NCI-H1417 (cell line): ENCODE results near the gene LCN15.

Source experiments
- DNase-seq, 3 experiments: peaks; one replicate each; lab custom pipeline; 2025; lab: John Stamatoyannopoulos, UW

LCN15 gene

DNA sequence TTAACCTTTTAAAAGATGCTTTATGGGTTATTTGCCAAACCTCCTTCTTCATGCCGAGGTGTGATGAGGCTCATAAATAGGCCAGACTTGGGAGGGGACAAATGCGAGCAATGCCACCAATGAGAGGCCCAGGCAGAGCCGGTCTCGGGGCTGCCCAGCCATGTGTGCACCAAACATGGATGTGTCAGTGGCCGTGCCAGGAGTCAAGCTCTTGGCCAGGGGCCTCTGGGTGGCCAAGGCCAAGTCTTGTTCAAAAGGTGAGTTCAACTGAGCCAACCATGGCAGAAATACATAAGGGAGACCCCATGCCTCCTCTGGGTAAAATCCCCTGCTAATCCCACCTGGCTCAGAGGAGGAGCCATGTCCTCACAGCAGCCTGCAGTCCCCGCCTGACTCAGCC is 10.9 kb upstream of the LCN15 start:
- no peak for DNase-seq

DNA sequence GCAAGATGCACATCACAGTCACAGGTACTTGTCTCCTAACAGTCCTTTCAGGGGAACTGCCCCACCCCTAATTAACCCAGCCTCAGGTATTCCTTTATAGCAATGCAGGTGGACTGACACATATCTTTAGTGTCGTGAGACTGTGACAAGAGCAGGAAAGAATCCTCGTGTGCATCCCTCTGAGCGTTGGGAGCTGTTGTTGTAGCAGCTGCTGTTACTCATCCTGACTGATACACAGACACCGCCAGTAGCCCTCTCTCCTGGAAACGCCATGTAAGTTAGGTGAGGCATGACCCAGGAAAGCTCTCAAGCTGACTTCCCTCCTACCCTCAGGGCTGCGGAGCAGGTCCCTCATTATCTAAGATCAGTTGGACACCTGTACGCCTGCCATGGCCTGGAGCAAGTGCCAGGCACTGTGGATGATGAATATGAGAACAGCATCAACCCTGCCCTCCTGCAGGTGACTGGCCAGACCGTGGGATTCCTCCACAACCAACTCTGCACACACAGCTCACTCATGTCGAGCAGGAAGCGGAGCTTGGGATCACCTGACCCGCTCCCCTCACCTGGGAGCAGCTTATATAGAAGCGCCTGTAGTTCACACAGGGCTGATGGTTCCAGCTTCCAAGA is 10.2 kb upstream of the LCN15 start:
- no peak for DNase-seq

DNA sequence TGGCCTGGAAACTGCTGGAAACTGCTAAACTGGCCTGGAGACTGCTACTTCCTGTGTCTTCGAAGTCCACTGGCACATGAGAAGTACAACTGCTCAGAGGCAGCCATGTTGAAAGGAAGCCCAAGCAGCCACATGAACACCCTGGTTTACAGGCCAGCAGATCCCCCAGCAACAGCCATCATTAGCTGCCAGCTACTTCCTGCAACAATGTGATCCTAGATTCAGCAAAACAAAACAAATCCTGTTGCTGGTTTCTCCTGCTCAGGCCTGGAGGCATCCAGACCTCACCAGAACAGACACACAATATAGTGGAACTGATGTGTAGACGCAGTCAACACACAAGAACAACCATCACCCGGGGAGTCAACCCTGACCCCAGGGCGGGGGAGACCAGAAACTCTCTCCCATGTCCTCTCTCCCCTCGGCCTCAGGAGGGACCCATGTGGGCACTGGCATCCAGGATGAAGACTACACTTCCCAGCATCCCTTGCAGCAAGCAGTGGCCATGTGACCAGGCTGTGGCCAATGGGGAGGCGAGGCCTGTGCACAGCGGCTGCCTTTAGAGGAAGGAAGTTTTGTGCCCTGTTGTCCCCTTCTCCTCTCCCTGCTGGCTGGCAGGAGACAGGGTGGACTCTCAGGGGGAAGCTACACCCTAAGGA is 9.2 kb upstream of the LCN15 start:
- DNase-seq, result no peak

DNA sequence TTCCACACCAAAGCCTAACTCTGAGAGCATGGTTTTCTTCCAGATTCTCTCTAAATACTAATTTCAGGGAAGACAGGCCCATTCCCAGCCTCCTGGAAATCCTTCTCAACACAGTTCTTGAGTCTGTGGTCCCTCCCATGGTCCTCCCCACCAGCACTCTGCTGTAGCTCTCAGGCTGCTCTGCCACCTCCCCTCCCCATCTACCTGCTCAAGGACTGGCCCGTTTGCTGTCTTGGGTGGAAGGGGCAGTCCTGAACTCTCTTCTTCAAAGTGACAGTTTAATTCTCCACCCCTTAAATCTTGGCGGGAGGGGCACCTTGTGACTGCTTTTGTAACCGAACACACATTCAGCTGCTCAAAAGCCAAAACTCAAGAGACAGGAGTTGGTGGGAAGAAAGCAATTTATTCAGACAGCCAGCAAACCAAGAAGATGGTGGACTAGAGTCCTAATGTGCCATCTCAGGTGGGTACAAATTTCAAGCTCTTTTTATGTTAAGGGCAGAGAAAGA is 7.6 kb upstream of the LCN15 start:
- DNase-seq, result no peak

DNA sequence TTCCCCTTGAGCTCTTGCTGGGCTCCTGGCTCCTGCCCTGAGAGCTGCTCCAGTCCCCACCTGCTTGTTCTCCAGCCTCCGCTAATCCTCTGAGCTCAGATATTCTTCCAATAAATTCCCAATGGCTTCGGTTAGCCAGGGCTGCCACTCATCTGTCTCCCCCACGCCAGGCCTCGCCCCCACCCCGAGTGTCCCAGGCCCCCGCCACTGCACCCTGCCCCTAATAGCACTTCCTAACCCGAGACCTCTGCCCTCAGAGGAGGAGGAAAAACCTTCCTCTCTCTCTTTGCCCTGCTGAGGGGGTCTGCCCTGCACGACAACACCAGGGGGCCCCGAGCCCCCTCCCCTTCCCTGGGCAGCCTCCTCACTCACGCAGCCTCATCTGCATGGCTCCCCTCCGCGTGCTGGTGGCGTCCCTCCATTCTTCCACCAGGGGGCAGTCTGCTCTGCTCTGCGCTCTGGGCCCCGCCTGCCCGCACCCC is 5.4 kb upstream of the LCN15 start:
- peak in 2 of 3 experiments; percentile 34 to 48 for DNase-seq

DNA sequence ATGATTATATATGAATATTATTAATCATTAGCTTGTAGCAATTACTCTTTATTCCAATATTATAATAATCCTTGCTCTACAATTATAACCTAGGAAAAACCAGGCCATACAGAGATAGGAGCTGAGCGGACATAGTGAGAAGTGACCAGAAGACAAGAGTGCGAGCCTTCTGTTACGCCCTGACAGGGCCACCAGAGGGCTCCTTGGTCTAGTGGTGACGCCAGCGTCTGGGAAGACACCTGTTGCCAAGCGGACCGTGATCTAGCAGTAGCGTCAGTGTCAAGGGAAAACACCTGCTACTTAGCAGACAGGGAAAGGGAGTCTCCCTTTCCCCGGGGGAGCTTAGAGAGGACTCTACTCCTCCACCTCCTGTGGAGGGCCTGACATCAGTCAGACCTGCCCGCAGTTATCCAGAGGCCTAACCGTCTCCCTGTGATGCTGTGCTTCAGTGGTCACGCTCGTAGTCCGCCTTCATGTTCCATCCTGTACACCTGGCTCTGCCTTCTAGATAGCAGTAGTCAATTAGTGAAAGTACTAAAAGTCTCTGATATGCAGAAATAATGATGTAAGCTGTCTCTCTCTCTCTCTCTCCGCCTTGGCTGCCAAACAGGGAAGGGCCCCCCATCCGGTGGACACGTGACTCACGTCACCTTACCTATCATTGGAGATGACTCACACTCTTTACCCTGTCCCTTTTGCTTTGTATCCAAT is 2.2 kb upstream of the LCN15 start:
- peak; percentile 56 to 94 (median 78) for DNase-seq

DNA sequence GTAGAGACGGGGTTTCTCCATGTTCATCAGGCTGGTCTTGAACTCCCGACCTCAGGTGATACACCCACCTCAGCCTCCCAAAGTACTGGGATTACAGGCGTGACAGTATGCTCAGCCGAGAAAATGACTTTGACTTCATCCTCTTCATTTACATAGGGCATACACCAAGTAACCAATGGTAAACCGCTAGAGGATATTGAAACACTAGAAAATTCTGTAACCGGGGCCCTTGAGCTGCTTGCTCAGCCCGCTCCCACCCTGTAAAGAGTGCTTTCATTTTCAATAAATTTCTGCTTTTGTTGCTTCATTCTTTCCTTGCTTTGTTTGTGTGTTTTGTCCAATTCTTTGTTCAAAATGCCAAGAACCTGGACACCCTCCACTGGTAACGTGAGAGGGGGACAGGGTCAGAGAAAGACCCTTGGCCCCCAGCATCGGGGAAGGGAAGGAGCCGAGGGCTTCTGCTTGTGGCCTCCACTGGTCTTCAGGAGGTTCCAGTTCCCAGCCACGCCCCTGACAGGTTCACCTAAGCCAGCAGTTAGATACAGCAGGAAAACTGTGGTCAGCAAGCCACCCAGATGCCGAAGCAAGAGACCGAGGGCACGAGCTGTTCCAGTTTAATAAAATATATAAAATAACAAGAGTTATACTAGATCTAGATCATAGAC is 1.6 kb upstream of the LCN15 start:
- DNase-seq, result peak in 1 of 3 experiments; percentile 49

DNA sequence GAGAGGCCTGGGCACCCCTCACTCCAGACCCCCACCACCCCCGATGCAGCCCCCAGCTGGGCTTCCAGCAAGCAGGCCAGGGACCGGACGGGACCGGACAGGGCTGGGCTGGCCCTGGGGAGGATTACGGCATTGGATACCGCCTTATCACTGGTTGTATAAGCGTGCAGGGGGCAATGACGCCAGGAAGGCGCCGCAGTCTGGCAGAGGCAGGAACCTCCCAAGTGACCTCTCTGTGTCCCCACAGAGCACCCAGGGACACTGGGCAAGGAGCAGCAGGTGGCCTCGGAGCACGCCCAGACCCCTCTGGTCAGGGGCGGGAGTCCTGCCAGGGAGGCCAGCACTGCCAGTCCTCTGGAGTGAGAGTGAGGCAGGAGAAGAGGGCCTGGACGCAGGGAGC is 723 bp upstream of the LCN15 start:
- peak in 1 of 3 experiments; percentile 44 for DNase-seq

DNA sequence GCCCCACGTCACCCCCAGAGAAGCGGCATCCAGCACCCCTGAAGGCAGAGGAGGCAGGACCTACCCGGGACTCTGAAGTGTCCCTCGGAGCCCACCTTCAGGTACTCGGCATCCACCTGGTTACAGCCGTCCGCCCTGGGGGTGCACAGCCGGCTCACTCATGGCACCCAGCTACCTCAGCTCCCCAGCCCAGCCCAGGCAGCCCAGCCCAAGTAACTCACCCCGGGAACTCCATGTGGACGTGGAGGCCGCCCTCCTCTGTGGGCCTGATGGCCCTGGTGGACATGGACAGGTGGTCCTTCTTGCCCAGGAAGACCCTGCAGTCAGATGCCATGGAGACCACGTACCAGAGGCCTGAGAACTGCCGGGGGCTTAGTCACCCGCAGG is 676 bp downstream of the LCN15 start:
- no peak for DNase-seq

DNA sequence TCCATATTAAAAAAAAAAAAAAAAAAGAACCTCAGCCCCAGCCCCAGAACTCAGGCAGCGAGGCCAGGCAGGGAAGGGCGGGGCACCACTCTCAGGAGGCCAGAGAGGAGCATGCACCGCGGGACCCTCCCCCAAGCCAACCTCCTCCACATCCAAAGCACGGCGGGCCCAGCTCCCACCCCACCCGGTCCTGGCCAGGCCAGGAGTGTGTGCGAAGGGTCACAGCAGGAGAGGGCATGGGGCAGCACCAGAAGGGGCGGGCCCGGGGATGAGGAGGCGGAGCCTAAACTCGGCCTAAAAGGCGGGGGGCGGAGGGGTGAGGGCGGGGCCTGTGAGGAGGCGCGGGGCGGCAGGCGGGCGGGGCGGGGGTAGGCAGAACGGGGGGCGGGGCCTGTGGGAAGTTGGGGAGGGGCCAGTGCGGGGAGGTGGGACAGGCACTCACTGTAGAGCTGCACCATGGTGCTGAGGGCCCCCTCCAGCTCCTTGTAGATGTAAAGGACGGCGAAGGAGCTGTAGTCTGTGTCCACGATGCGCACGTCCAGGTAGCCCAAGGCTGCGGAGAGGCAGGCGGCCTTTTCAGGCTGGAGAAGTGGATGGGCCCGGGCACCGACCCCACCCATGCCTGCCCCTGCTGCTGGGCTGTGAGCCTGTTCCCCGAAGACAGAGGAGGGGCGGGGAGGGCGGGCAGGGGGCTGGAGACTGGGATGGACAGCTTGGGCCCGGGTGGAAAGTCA is 1.2 kb downstream of the LCN15 start:
- DNase-seq, result peak; percentile 44 to 80 (median 70)

DNA sequence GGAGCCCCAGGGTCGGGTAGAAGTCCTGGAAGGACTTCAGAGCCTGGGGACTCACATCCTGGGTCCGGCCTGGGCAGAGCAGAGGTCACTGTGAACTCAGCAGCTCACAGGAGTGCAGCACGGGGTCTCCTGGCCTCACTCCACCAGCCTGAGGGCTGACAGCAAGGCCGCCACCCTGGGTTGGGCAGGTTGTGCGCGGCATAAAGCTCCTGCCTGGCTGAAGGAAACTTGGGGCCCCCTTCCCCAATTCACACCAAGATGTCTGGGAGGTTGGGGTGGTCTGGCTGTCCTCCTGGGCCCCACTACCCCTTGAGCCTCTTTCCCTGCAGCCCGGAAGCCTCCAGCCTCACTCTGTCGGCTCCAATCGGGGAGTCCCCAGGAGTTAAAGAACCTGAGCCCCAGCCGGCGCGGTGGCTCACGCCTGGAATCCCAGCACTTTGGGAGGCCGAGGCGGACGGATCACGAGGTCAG is 2.1 kb downstream of the LCN15 start:
- no peak for DNase-seq

DNA sequence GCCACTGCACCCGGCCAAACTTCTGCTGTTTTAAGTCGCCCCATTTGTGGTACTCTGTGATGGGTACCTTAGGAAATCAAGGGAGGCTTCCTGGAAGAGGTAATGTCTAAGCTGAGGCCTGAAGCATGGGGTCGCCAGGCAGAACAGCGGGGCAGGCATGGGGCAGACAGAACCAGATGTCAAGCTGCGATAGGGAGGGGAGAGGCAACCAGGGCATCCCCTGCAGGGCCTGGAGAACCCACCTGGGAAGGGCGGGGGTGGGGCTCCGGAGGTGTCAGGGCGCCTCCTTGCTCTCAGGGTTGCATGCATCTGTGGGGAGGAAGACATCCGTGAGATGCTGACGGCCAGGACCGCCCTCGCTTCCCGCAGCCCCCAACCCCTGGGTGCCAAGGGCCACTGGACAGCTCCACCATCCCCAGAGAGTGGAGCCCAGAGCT is 2.8 kb downstream of the LCN15 start:
- DNase-seq, result no peak

DNA sequence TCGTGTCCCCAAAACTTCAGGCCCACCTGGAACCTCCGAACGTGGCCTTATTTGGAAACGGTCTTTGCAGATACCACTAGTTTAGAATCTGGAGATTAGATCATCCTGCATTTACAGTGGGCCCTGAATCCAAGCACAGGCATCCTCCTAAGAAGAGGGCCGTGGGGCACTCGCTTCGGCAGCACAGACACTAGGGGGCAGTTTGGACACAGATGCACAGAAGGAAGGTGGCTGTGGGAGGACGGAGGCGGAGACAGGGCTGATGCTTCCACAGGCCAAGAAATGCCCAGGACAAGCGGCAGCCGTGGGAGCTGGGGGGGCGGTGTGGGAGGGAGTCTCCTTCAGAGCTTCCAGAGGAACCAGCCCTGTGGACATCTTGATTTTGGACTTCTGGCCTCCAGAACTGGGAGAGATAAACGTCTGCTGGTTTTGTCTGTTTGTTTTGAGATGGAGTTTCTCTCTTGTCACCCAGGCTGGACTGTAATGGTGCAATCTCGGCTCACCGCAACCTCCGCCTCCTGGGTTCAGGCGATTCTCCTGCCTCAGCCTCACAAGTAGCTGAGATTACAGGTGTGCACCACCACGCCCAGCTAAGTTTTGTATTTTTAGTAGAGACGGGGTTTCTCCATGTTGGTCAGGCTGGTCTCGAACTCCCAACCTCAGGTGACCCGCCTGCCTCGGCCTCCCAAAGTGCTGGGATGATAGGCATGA is 3.3 kb downstream of the LCN15 start:
- DNase-seq, result peak in 2 of 3 experiments; percentile 18 to 28

DNA sequence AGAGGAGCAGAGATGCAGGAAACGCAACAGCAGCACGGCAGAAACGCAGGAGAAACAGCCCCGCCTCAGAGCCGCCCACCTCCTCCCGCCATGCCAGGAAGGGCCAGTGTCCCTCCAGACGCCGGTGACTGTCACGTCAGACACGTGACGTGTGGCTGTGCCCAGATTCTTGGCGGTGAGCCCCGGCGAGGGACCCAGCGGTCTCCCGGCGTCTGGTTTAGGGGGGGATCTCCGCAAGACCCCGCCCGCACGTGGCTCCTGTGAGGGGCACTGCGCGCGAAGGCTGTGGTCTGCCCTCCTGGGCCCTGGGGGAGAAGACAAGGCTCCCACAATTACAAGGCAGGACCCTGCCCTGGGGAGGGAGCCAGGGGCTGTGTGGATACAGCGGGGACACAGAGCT is 3.9 kb downstream of the LCN15 start:
- no peak for DNase-seq

DNA sequence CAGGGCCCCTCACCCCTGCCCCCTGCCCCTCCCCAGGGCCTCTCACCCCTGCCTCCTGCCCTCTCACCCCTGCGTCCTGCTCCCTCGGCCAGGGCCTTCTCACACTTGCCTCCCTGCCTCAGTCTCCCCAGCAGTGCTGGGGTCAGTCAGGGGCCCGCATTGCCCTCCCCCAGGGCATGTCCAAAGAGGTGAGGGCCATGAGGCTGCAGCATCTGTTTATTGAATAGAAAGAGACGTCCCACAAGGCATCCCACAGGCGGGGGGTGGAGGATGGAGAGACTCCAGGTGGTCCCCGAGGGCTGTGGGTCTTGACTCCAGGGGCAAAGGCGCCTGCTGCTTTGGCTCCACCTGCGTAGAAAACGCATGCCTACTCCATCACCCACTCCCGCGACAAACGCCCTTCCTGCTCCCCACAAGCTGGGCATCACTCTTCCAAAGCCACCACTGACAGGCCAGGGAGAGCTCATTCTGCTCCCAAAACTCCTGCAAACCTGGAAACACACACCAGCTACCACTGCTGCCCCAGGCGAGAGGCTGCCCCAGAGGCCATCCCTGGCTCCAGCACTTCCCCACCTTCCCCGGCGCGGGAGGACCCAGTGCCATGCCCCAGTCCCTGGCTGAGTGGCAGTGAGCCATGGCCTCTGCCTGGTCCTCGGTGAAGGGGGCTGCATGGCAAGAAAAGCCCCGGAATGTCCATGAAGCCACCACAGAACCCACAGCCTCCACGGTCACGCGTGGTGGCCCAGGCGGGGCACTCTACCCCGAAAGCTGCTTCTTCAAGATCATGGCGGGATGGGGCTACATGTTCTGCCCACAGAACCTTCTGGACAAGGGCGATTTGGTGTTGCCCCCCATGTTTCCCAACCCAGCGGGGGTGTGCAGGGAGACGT is 4.6 kb downstream of the LCN15 start:
- no peak for DNase-seq

DNA sequence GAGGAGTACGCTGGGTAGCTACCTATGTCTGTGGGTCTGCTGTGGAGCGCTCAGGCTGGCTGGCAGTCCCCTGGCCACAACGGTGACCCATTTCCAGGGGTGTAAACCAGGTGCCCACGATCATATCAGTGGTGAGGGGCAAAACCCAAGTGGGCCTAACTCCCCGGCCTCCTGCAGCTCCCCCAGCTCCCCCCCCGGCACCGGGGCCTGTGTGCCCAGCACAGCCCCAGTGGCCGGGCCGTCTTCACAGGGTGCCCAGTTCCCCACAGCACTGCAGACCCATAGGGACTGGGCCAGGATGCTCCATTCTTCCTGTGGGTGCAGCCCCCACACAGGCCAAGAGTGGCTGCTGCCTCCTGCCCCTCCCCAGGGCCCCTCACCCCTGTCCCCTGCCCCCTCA is 5.3 kb downstream of the LCN15 start:
- DNase-seq, result no peak

DNA sequence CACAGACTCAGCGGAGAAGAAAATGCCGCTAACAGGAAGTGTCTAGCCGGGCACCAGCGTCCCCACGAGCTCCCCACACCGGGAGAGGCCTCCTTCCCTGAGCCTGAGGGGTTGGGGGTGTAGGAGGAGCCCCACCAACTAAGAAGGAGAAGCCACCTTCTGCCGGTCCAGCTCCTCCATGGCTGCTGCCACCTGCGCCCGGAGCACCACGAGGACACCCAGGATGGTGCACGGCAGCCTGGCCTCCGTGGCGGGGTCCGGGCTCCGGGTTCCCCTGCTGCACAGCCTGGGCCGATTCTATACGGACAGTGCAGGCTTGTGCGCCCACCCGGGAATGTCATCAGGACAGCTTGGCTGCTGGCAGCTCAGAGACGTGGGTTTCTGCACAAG is 6.6 kb downstream of the LCN15 start:
- DNase-seq, result no peak

DNA sequence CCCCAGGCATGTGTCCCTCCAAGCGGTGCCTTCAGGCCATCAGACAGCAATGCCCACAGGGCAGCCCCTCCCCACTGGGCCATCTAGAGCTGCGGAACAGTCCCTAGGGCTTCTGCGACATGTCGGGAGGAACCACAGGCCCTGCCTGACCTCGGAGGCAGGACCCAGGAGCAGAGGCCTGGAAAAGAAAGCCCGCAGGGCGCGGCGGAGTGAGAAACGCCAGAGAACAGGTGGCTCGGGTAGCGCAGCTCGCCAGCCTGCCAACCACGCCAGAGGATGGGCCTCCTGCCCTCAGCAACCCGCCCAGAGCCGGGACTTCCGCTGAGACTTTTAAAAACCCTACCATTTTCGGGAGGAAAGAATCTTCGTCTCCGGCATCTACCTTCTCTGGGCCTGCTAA is 7.0 kb downstream of the LCN15 start:
- DNase-seq, result no peak

DNA sequence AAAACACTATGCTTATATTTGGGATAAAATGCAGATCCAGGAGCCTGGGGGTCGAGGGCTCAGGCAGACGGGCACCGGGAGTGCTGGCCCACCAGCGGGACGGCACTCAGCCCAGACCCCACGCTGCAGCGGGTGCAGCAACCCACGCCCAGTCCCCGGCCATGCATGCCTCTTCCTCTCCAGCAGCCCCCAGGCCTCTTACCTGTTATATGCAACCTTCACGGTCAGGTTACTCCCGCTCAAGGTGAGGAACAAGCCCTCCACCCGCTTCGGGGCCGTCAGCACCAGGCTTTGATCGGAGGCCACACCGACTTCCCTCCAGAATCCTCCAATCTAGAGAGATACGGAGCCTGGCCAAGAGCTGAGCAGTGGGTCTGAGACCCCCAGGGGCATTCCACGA is 7.5 kb downstream of the LCN15 start:
- no peak for DNase-seq

DNA sequence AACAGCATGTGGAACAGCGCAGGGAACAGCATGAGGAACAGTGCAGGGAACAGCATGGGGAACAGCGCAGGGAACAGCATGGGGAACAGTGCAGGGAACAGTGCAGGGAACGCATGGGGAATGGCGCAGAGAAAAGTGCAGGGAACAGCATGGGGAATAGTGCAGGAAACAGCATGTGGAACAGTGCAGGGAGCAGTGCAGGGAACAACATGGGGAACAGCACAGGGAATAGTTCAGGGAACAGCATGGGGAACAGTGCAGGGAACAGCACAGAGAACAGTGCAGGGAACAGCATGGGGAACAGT is 8.2 kb downstream of the LCN15 start:
- no peak for DNase-seq
